Activated naive CD4-positive, alpha-beta T cell treated with anti-CD3 and anti-CD28 coated beads, Interleukin-2, amount 50 U/mL, for 72 hours (primary cell): Measurements from ENCODE around the gene GRIPAP1. TPM values are rescaled to one million over a fixed set of nuclear protein-coding genes. Genes with fewer than 3 reads are reported as not detected.

ENCODE experiments used
- ATAC-seq, 2 donors: fragments of 150-1000 bp; cut with Tn5 transposase; 2 replicates each; pipeline ENCODE4 v1.10.0; 2021; ENCODE audit warnings: mild to moderate bottlenecking in 2 of 2, moderate library complexity in 2 of 2
- DNase-seq, 2 donors: peaks; one replicate each; pipeline ENCODE4 v3.0.0; 2021 to 2022; ENCODE audit warnings: low spot score in 2 of 2
- H3K27ac Mint-ChIP-seq, 2 donors: one replicate each; pipeline ENCODE4 v1.8.0; 2022; ENCODE audit warnings: mild to moderate bottlenecking in 2 of 2, mixed read lengths in 2 of 2
- H3K36me3 Mint-ChIP-seq, 2 donors: one replicate each; pipeline ENCODE4 v1.8.0; 2022; ENCODE audit warnings: mixed read lengths in 2 of 2
- H3K9me3 Mint-ChIP-seq, 2 donors: one replicate each; pipeline ENCODE4 v1.8.0; 2022; ENCODE audit warnings: mixed read lengths in 2 of 2
- total RNA-seq, 2 donors: library from RNA; stranded (reverse); gene quantifications; one replicate each; pipeline ENCODE4 v1.2.3, GENCODE V29; 2022

GRIPAP1 gene
- total RNA-seq, 2 donors from 2014 or later = 92.3 to 140 TPM

DNA sequence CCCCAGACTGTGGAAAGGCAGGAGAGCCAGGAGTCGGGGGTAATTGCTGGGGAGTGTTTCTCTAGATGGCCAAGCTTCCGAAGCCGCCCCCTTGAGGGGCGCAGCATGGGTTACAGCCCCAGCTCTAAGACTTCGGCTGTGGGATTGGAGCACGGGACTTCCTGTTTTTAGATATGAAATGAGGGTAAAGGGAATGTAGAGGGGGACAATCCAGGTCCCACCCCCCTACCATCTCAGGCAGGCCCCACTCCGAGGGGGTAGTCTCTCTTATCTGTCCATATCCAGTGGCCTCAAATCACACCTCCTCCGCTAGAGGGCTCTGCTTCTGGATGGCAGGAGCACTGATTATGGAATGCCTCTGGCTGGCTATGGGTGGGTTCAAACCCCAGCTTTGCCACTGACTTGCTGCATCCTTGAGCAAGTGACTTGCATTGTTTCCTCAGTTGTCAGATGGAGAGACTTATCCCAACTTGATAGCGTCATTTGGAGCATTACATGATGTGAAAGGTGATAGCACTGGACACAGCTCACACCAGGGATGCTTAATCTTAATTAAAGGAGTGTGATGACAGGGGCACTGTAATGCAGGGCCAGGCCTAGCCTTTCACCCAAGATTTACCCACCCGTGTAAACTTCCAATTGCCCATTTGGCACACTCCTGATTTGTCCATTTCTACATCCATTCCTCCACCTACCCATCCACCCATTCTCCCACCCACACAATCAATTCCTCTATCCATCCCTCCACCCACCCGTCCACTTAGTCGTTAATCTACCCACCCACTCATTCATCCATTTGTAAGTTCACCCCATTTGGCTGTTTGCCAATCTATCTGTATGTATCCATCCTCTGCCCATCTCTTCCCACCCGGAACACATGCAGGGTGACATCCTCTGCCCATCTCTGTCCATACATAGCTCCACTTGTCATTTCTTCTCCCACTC, 29.6 kb downstream of the GRIPAP1 start:
- DNase-seq = peak in 1 of 2 donors; percentile 10
- no peaks in the 10 kb centered on the region for H3K36me3 Mint-ChIP-seq
- ATAC-seq = peak; percentile 50 to 73
- no peaks in the 10 kb centered on the region for H3K9me3 Mint-ChIP-seq
- H3K27ac Mint-ChIP-seq = peak overlapping the region; percentile 3 to 29

DNA sequence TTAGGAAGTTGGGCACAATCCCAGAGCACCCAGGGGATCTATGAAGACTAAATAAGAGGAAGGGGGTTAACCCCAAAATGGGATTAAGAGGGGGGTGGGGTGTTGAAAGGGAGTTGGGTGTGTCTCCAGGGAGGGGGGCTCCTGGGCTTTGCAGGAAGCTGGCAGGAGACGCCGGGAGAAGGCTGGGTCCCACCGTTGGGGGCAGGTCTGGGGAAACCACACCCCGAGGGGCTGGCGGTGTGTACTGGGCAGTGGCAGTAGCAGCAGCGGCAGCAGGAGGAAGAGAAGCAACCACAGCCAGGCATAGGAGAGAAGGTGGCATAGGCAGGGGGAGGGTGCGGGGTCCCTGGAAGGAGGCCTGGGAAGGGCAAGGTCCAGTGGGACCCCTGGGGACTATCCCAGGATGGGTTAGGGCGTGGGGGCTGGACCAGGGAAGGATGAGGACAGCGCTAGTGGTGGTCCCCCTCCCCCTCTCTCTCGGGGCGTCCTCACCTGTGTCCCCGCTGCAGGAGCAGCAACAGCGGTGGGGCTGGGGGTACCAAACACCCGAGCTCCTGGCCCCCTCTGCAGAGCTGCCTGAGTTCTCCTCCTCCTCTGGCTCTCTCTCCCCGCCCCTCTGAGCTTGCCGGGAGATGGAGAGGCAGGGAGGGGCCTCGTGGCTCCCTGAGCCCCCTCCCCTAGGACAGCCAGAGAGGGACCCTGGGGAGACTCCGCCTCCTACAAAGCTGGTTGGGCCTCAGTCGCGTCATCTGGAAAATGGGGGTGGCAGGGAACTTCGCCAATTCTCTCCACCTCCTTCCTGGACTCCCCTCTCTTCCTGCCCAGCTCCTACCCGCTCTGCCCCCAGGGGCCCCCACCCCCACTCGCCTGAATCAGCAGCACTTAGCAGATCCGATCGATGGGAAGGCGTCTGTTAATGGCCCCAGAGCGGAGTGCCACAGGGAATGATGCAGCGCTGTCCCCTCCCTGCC, 30.5 kb downstream of the GRIPAP1 start, which contains the start of gene KCND1:
TSS of gene KCND1 (minus strand) at position 596 of the 971 bp plus-strand sequence. CDS start 1,573 bp downstream, outside the sequence.
- Mint-ChIP-seq H3K36me3 (no peaks in the 10 kb centered on the region), H3K9me3 (no peaks in the 10 kb centered on the region), H3K27ac (peak within 1 kb of the TSS; percentile 29 to 53)
- ATAC-seq (peak; percentile 19 to 26), DNase-seq (no peak)

DNA sequence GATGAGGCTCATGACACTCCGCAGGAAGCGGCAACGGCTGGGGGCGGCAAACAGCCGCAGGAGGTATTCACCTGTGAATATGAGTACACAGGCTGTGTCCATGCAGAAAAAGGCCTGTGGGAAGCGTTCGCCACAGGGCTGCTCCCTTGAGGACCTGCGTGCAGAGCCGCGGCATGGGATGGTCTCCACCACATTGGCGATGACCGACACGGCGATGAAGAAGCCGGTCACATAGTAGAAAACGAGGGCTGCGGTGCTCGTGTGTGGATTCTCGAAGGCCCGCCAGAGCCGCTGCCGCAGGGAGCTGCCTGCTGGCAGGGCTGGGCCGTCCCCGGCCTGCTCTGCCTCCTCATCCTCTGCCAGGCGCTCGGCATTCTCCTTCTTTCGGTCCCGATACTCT, 32.6 kb downstream of the GRIPAP1 start:
- ATAC-seq (no peak), DNase-seq (no peak)
- no peak overlapping the region for H3K27ac Mint-ChIP-seq
- no peaks in the 10 kb centered on the region for H3K36me3 Mint-ChIP-seq
- H3K9me3 Mint-ChIP-seq = no peaks in the 10 kb centered on the region

DNA sequence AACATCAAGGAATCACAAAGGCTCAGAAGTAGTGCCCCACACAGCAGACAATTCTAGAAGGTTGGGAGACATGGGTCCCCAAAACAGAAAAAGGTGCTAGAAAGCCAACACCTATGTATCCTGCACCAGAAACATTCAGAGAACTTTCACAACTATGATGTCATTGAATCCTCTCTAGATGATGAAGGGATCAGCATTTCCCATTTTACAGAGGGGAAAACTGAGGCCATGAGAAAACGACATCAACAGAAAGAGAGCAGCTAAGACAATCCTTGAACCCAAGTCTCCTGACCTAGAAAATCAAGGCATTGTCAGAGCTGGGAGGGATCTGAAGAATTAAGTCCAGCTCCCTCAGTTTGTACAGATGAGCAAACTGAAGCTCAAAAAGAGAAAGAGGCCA, 33.7 kb downstream of the GRIPAP1 start:
- no peak for ATAC-seq
- Mint-ChIP-seq H3K36me3 (no peaks in the 10 kb centered on the region), H3K27ac (no peak overlapping the region), H3K9me3 (no peaks in the 10 kb centered on the region)
- DNase-seq = no peak

DNA sequence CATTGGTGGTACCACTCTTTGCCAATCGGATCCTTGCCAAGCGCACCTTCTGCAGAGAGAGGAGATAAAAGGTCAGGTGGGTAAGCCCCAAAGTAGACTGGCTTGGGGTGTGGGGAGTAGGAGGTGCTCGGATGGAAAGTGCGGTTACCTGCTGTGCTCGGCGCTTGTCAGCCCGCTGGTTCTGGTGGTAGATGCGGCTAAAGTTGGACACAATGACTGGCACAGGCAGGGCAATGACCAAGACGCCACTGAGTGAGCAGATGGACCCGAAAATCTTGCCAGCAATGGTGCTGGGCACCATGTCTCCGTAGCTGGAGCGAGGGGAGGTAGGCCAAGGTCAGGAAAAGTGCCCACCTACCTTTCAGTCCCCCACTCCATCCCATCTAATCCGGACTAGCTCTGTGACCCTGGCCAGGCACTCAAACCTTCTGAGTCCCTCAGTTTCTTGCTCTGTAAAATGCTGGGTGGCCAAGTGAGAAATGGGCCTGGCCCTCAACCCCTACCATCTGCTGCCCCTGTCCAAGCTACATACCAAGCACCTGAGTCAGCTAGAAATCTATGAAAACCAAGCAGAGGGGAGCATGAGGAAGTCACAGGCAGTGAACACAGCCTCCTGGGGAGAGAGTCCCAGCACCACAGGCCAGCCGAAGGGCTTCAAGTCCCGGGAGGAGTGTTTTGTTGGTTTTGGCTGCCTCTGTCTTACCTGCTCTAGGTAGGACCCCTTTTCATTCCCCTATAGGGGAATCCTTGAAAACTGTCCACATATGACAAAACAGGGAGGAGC, 35.1 kb downstream of the GRIPAP1 start:
- no peak for ATAC-seq
- no peaks in the 10 kb centered on the region for H3K9me3 Mint-ChIP-seq
- no peak for DNase-seq
- no peaks in the 10 kb centered on the region for H3K36me3 Mint-ChIP-seq
- no peak overlapping the region for H3K27ac Mint-ChIP-seq

DNA sequence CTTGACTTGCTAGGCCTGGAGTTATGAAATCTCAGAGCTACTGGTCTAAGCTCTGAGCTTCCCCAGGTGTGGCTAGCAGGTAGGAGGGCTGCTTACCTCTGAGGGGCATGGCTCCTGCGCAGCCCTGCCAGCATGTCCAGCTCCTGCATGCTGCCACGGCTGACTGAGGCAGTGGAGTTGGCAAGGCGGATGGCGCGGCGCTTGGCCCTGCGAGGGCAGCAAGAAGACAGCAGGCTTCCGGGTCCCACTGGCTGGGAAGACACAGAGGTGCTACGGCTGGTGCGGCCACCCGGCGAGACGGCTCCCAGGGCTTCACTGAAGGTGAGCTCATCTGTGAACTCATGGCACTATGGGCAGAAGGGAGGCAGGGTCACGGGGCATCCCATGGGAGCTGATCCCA, 36.1 kb downstream of the GRIPAP1 start:
- ATAC-seq = no peak
- no peak for DNase-seq
- H3K27ac Mint-ChIP-seq = no peak overlapping the region
- H3K9me3 Mint-ChIP-seq = no peaks in the 10 kb centered on the region
- H3K36me3 Mint-ChIP-seq = no peaks in the 10 kb centered on the region

DNA sequence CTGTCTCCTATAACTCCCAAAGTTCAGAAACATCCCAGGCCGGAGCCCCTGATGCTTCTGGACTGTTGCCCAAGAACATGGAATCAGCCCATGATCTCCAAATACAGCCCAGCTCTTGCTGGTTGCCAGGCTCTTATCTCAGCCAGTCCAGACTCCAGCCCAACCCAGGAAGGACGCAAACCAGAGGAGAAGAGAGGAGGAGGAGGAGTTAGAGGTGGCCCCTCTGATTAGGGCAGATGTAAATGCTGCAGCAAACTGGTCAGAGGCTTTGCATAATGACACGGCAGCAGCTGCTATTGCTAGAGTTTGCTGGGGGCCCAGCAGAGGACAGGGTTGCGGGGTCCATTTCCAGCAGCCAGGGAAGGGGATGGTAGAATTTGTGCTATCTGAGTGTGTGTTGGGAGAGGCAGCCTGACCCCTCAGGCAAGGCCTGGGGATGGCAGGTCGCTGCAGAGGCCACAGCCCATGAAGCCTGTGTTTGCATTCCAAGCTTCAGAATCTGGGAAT, 40.4 kb downstream of the GRIPAP1 start:
- Mint-ChIP-seq H3K27ac (peak overlapping the region; percentile 84 to 98), H3K9me3 (no peaks in the 10 kb centered on the region), H3K36me3 (peaks cover 0 to 3% of the 10 kb centered on the region in 2 donors)
- ATAC-seq (no peak), DNase-seq (no peak)

DNA sequence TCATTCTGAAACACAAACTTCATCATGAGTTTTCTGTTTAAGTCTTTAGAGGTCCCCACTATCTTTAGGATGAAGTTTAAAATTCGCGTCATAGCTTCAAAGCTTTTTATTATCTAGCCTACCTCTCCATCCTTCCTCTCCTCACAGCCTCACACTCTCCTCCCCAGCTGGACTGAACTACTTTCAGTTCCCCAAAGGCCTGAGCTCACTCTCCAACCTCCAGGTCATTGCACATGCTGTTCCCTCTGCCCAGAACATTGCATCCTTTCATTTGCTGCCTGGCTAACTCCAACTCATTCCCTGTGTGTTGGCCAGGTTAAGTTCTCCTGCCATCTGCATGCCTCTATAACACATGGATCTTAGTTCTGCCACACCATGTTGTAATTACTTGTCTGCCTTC, 41.8 kb downstream of the GRIPAP1 start:
- H3K36me3 Mint-ChIP-seq = peaks cover 0 to 12% of the 10 kb centered on the region in 2 donors
- H3K27ac Mint-ChIP-seq = peak overlapping the region; percentile 75 to 98
- H3K9me3 Mint-ChIP-seq = no peaks in the 10 kb centered on the region
- DNase-seq (no peak), ATAC-seq (no peak)

DNA sequence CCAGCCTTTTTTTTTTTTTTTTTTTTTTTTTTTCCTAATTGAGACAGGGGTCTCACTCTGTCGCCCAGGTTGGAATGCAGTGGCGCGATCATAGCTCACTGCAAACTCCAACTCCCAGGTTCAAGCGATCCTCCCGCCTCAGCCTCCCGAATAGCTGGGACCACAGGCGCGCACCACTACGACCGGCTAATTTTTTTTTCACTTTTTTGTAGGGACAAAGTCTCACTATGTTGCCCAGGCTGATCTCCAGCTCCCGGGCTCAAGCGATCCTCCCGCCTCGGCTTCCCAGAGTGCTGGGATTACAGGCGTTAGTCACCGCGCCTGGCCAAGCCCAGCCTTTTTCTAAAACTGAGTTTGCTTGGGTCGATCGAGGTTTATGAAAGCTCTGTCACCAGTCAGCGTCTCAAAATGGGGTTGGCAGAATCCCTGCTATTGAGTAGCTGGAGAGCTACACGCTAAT, 43.4 kb downstream of the GRIPAP1 start:
- DNase-seq = no peak
- H3K36me3 Mint-ChIP-seq = peaks cover 0 to 17% of the 10 kb centered on the region in 2 donors
- H3K27ac Mint-ChIP-seq = peak overlapping the region; percentile 98 to 100
- H3K9me3 Mint-ChIP-seq = no peaks in the 10 kb centered on the region
- ATAC-seq = peak in 1 of 2 donors; percentile 15

DNA sequence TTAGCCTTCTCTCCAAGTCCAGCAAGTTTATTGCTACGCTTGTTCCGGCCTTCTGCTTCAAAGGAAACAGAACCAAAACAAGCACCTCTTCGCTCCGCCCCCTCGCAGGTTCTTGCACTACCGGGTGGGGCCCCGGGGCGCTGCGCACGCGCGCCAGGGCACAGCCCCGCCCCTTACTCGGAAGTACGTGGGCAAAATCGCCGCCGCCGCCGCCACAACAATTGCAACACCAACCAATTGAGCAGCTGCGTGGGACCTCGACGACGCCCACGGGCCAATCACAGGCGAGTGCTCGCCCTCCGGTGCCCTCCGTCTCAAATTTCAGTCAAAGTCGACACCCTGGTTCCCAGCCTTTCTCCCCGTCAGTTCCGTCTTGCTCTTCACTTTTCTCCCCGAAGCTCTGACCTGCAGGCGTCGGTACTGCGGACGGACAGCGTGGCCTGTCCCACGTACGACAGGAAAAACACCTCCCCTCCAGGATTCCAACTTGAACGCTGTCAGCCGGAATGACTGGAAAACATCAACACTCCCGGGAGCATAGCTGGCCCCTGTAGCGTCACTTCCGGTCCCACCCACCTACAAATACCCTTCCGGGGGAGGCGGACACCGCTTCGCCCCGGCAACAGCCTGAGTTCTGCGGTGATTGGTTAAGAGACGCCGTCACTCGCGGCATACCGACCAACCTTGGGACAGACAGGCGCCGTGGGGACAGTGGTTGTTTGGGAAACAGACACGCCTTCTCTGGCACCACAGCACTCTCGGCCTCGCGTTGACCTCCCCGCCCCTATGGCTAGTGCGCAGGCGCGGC, 44.0 kb downstream of the GRIPAP1 start:
- H3K36me3 Mint-ChIP-seq = peaks cover 0 to 17% of the 10 kb centered on the region in 2 donors

DNA sequence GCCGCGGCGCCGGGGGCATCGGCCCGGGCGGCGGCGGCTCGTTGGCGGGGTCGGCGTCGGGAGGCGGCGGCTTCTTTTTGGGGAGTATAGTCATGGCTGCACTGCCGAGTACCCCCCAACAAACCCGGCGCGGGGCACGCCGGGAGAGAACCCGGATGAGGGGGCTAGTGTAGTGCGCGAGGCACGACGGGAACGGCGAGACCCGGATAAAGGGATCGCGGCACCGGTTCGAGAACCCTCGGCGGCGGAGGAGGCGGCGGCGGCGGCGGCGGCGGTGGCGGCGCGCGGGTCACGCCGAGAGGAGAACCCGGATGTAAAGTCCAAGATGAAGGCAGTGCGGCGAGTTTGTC, 44.6 kb downstream of the GRIPAP1 start, which contains the start of gene OTUD5:
TSS of gene OTUD5 (minus strand) at position 131 of the 350 bp plus-strand sequence. CDS start at position 94, 37 bp downstream.
- H3K36me3 Mint-ChIP-seq = peaks cover 0 to 17% of the 10 kb centered on the region in 2 donors
- no peaks in the 10 kb centered on the region for H3K9me3 Mint-ChIP-seq
- peak; percentile 15 to 67 for ATAC-seq
- DNase-seq = peak; percentile 62
- peak within 1 kb of the TSS; percentile 98 to 100 for H3K27ac Mint-ChIP-seq

More for the DNA sequence above, 44.0 kb downstream of the GRIPAP1 start:
- peak; percentile 90 for ATAC-seq
- DNase-seq = peak; percentile 89 to 95
- peak overlapping the region; percentile 98 to 100 for H3K27ac Mint-ChIP-seq
- H3K9me3 Mint-ChIP-seq = no peaks in the 10 kb centered on the region

DNA sequence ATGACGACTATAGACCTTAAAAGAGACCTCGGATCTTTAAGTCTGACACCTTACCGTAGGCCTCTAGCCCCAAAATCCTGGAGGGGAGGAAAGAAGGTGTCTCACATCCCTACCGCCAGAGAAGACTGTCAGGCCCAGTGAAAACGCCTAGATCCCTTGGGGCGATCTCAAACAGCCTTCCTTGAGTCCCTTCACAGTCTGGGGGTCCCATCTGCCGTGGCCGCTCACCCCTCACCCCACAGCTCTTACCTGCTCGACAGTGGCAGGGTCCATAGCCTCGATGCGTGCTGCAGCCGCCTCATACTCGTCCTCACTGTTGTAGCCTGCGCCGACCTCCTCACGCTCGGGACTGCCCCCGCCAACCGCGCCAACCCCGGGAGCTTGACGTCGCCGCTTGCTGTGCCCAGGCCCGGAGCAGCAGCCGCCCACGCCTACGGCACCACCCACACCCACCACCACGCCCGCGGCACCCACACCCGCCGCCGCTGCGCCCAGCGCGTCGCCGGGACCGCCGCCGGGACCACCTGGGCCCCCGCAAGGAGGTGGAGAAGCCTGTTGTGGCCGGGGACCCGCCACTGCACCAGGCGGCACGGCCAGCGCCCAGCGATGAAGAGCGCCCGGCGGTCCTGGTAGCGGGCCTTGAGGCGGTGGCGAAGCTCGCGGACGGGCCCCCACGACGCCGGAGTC, 45.2 kb downstream of the GRIPAP1 start:
- ATAC-seq = peak in 1 of 2 donors; percentile 40
- peak overlapping the region; percentile 91 to 98 for H3K27ac Mint-ChIP-seq
- peak in 1 of 2 donors; percentile 81 for DNase-seq
- H3K9me3 Mint-ChIP-seq = no peaks in the 10 kb centered on the region
- peaks cover 0 to 17% of the 10 kb centered on the region in 2 donors for H3K36me3 Mint-ChIP-seq

DNA sequence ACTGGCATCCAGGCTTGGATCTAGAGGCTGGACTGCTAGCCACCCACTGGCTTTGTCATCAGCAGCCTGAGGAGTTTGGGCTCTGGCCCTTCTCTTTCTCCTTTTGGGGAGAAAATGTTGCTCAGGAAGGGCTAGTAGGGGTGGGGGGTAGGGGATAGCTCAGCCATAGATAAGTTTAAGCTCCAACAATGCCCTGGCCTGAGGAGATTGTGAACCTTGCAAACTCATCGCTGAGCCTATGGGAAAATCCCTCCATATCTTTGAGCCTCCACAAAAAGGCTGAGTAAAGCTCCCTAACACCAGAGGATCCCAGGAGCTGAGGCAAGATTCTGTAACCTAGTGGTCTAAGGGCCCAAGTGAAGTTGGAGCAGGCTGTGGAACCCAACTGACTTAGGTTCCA, 53.5 kb downstream of the GRIPAP1 start:
- ATAC-seq = no peak
- no peak overlapping the region for H3K27ac Mint-ChIP-seq
- peaks cover 0 to 7% of the 10 kb centered on the region in 2 donors for H3K36me3 Mint-ChIP-seq
- no peaks in the 10 kb centered on the region for H3K9me3 Mint-ChIP-seq
- no peak for DNase-seq

DNA sequence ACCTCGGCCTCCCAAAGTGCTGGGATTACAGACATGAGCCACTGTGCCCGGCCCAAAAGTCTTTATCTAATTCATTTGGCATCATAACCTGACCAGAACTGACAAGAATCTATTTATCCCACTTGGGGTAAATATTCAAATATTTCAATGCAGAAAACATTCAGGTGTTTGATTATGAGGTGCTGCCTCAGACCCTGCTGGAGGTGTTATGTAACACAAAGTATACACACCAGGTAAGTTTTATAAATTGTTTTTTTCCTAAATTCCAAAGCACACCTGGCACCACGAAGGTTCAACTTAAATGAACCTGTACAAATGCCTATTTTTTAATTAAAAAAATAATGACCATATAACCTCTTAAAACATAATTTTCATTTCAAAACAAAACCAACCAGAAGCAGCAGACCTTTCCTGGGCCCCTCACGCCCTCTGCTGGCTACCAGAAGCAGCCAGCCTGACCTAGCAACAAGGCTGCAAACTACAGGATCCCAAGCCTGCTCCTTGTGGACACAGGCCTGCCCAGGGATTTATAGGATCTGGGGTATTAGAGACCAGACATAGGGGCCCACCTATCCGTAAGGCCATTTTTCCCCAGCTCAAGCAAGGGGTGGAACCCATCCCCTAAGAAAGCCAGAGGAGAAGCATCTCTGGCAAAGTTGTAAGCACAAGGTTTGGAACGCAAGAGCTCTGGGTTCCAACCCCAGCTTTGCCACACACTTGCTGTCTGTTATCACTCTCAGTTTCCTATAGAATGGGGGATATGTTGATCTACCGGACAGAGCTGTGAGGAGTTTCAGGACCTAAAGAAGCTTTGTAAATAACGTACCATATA, 56.3 kb downstream of the GRIPAP1 start:
- Mint-ChIP-seq H3K9me3 (no peaks in the 10 kb centered on the region), H3K36me3 (peaks cover 14 to 26% of the 10 kb centered on the region in 2 donors), H3K27ac (peak overlapping the region in 1 of 2 donors; percentile 64)
- DNase-seq = no peak
- peak in 1 of 2 donors; percentile 63 for ATAC-seq
